HepG2 (cell line): ENCODE measurements around the gene AUTS2. TPM values are rescaled to one million over a fixed set of nuclear protein-coding genes. Genes with fewer than 3 reads are reported as not detected.

Experiments used
- ATAC-seq: fragments of 200-7000 bp; cut with Tn5 transposase; 3 replicates; pipeline ENCODE4 v1.9.1; 2020; ENCODE audit warnings: mild to moderate bottlenecking, moderate library complexity
- BruUV-seq: library from RNA; stranded (reverse); fragments of 400-500 nt; replicated peaks from 2 replicates; lab custom pipeline; 2021; lab: Mats Ljungman, UMichigan
- CTCF ChIA-PET: fragments of 300-600 bp; formaldehyde crosslinking; extraction: SDS; loops from one replicate; lab custom pipeline; 2021; ENCODE audit warnings: low total read pairs, inconsistent platforms, low intra/inter-chr PET ratio; lab: Yijun Ruan, JAX
- POLR2A ChIA-PET: fragments of 350-600 bp; sonication (Branson Sonifier 250); formaldehyde crosslinking; loops from one replicate; lab custom pipeline; 2020; ENCODE audit warnings: antibody characterized with exemption, inconsistent platforms; lab: Yijun Ruan, JAX
- DNase-seq: peaks from one replicate; pipeline ENCODE4 v3.0.0-alpha.2; 2015; ENCODE audit warnings: low spot score
- FAIRE-seq: peaks from 3 replicates; lab custom pipeline; 2011; peaks lifted over from hg19 to GRCh38; lab: Jason Lieb, UNC
- H2AFZ ChIP-seq: one replicate; pipeline ENCODE4 v1.6.1; 2011; ENCODE audit warnings: low read length, inconsistent platforms
- H3K27ac ChIP-seq: fragments of 300-600 bp; 3 replicates; pipeline ENCODE4 v1.8.0; 2011; ENCODE audit warnings: mixed run types, mild to moderate bottlenecking, mixed read lengths, low read length, inconsistent platforms; ENCODE audit not compliant: insufficient read depth; ENCODE audit errors: extremely low read length
- H3K27me3 ChIP-seq, 2 experiments: fragments of 200-600 bp in 1 of 2; 2 replicates in 1 of 2; 3 replicates in 1 of 2; pipeline versions ENCODE4 v1.6.0 to v1.8.0; 2011; ENCODE audit warnings: low read length in 2 of 2, mild to moderate bottlenecking in 2 of 2, moderate library complexity in 2 of 2, inconsistent platforms in 1 of 2; ENCODE audit not compliant: insufficient read depth in 2 of 2, control insufficient read depth in 1 of 2
- H3K36me3 ChIP-seq, 2 experiments: fragments of 200-600 bp in 1 of 2; replicated peaks in 1 of 2; 2 replicates in 1 of 2; 3 replicates in 1 of 2; pipeline versions ENCODE4 v1.5.1 to v1.8.0; 2011; ENCODE audit warnings: low read length in 2 of 2, inconsistent platforms in 1 of 2; ENCODE audit not compliant: insufficient read depth in 2 of 2, control insufficient read depth in 1 of 2
- H3K4me1 ChIP-seq: 2 replicates; pipeline ENCODE4 v1.5.1; 2012; ENCODE audit warnings: low read length, inconsistent platforms; ENCODE audit not compliant: insufficient read depth
- H3K4me2 ChIP-seq: 2 replicates; pipeline ENCODE4 v1.6.0; 2011; ENCODE audit warnings: low read depth, low read length, inconsistent platforms
- H3K4me3 ChIP-seq, 3 experiments: fragments of 200-600 bp in 1 of 3; sonication (generic), shearing (Covaris generic) in 1 of 3; replicated peaks in 1 of 3; 2 replicates each; pipeline ENCODE4 v1.5.1; 2011 to 2016; ENCODE audit warnings: low read length in 3 of 3, inconsistent platforms in 2 of 3, low read depth in 2 of 3, mild to moderate bottlenecking in 2 of 3, control low read depth in 1 of 3, mixed read lengths in 1 of 3; ENCODE audit not compliant: insufficient read depth in 1 of 3
- H3K79me2 ChIP-seq: one replicate; pipeline ENCODE4 v1.6.1; 2011; ENCODE audit warnings: low read length, inconsistent platforms; ENCODE audit not compliant: insufficient read depth
- H3K9ac ChIP-seq: 2 replicates; pipeline ENCODE4 v1.6.0; 2011; ENCODE audit warnings: mild to moderate bottlenecking, low read depth, low read length, inconsistent platforms; ENCODE audit not compliant: insufficient read depth
- H3K9me3 ChIP-seq: 2 replicates; pipeline ENCODE4 v1.5.1; 2012; ENCODE audit warnings: mild to moderate bottlenecking, low read length
- H4K20me1 ChIP-seq: 2 replicates; pipeline ENCODE4 v1.6.0; 2011; ENCODE audit warnings: inconsistent platforms, mild to moderate bottlenecking, low read length, moderate library complexity; ENCODE audit not compliant: insufficient read depth
- MATR3 ChIP-seq: sonication (generic); formaldehyde crosslinking; IDR thresholded peaks from 2 replicates; pipeline ENCODE4 v1.4.0; 2020; ENCODE audit warnings: missing genetic modification reagents
- NCOR1 ChIP-seq: fragments of 200-600 bp; sonication (generic); IDR thresholded peaks from 2 replicates; pipeline ENCODE4 v1.7.0; 2017; ENCODE audit warnings: antibody characterized with exemption, low read length, borderline replicate concordance
- PHB2 ChIP-seq: fragments of 450-650 bp; IDR thresholded peaks from 2 replicates; pipeline ENCODE4 v1.6.1; 2018; ENCODE audit not compliant: partially characterized antibody
- TOE1 ChIP-seq: sonication (generic); formaldehyde crosslinking; IDR thresholded peaks from 2 replicates; pipeline ENCODE4 v1.4.0; 2020; ENCODE audit warnings: mild to moderate bottlenecking, missing genetic modification reagents
- TSC22D2 ChIP-seq: sonication (generic); formaldehyde crosslinking; IDR thresholded peaks from 2 replicates; pipeline ENCODE4 v1.5.1; 2020; ENCODE audit warnings: missing genetic modification reagents, mild to moderate bottlenecking, borderline replicate concordance
- ZNF317 ChIP-seq: sonication (generic); formaldehyde crosslinking; IDR thresholded peaks from 2 replicates; pipeline ENCODE4 v1.5.0; 2020; ENCODE audit warnings: mild to moderate bottlenecking, missing genetic modification reagents
- ZNF337 ChIP-seq: sonication (generic); formaldehyde crosslinking; IDR thresholded peaks from 2 replicates; pipeline ENCODE4 v1.5.1; 2020; ENCODE audit warnings: missing genetic modification reagents, low read depth, mild to moderate bottlenecking, borderline replicate concordance
- ZNF616 ChIP-seq: sonication (generic); formaldehyde crosslinking; IDR thresholded peaks from 2 replicates; pipeline ENCODE4 v1.5.0; 2020; ENCODE audit warnings: low read depth, mild to moderate bottlenecking, missing genetic modification reagents
- ZNF749 ChIP-seq: sonication (generic); formaldehyde crosslinking; IDR thresholded peaks from 2 replicates; pipeline ENCODE4 v1.8.0; 2022; ENCODE audit warnings: mild to moderate bottlenecking, missing genetic modification reagents, moderate library complexity, borderline replicate concordance
- WGBS: methylation state at CpG from one replicate; pipeline ENCODE4 v1.1.6; 2017; ENCODE audit warnings: low lambda C conversion rate; 5-methylcytosine and 5-hydroxymethylcytosine counted together
- in situ Hi-C: cut with HindIII; loops from 2 replicates; pipeline ENCODE4 v1.10.0; 2017; ENCODE audit warnings: low pct_unique_long_range_greater_than_20kb; ENCODE audit not compliant: extremely low pct_ligation_motif_present
- intact Hi-C: fragments of 100-400 bp; cut with micrococcal nuclease; formaldehyde crosslinking; loops from one replicate; pipeline ENCODE4 v1.10.0; 2022; ENCODE audit not compliant: unreplicated experiment
- polyA plus RNA-seq, 8 experiments: library from polyadenylated mRNA; depleted of rRNA in 3 of 8; stranded (reverse) in 7 of 8; unstranded in 1 of 8; fragments of >200 nt; fragmentation: Illumina TruSeq in 4 of 8; extraction: Trizol in 4 of 8; gene quantifications; 2 replicates each; pipeline versions ENCODE4 v1.2.1 to v1.2.3, GENCODE V29; 2011 to 2016; ENCODE audit warnings: low read depth in 4 of 8, missing spikeins in 1 of 8, mixed read lengths in 1 of 8; ENCODE audit not compliant: insufficient read depth in 1 of 8
- total RNA-seq, 5 experiments: library from RNA; depleted of rRNA; stranded (reverse); fragments of >200 nt; fragmentation: Illumina TruSeq; extraction: Trizol; gene quantifications; 2 replicates each; pipeline ENCODE4 v1.2.3, GENCODE V29; 2016; ENCODE audit warnings: low read depth in 1 of 5
- TF ChIP-seq, protein P1 (sequence below): IDR thresholded peaks from 2 replicates; pipeline ENCODE4 v1.6.1; 2016; ENCODE audit warnings: low read depth, missing genetic modification reagents, missing compliant biosample characterization
- TF ChIP-seq, protein P2 (sequence below): sonication (generic); formaldehyde crosslinking; IDR thresholded peaks from 2 replicates; pipeline ENCODE4 v1.5.0; 2020; ENCODE audit warnings: mild to moderate bottlenecking, missing genetic modification reagents
- TF ChIP-seq, protein P3 (sequence below): sonication (generic); formaldehyde crosslinking; IDR thresholded peaks from 2 replicates; pipeline ENCODE4 v1.4.0; 2020; ENCODE audit warnings: mild to moderate bottlenecking, missing genetic modification reagents
- TF ChIP-seq, protein P4 (sequence below), 2 experiments: sonication (generic) in 1 of 2; formaldehyde crosslinking in 1 of 2; IDR thresholded peaks; 2 replicates each; pipeline versions ENCODE4 v1.4.0 to v1.6.1; 2018 to 2020; ENCODE audit warnings: missing genetic modification reagents in 2 of 2, borderline replicate concordance in 1 of 2, low read depth in 1 of 2, mild to moderate bottlenecking in 1 of 2, missing biosample characterization in 1 of 2
- TF ChIP-seq, protein P5 (sequence below): IDR thresholded peaks from 2 replicates; pipeline ENCODE4 v1.6.1; 2018; ENCODE audit warnings: missing genetic modification reagents

Gene AUTS2
- total and polyA plus RNA-seq, 2 of the 13 experiments (the other 11 are each of a cell fraction or from before 2014, with no cell fraction given), result 0.38 TPM; not detected in 1

DNA sequence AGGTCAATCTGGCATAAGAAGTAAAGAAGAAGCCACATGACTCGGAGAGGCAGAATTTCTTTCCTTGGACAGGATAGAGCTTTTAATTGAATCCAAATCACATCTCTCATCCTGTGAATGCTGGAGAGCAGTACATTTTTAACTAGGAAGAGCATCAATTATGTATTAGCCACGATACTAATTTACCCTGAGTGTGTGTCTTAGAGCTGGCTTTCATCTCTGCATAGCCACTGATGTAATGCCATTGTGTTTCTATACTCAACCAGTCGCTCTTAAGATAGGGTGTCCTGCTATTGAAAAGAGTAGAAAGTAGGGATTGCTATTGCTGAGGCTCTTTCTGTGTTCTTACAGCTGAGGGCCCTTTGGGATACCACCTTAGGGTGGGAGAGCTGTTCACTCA is 280.3 kb downstream of the AUTS2 start:
- no peak for ATAC-seq
- Histone ChIP-seq H3K9ac (no peak overlapping the region), H3K36me3 (no peaks in the 10 kb centered on the region), H3K27ac (no peak overlapping the region), H3K27me3 (no peaks in the 10 kb centered on the region), H2AFZ (no peak overlapping the region), H3K4me3 (no peak overlapping the region), H3K4me1 (no peaks in the 10 kb centered on the region), H3K79me2 (no peaks in the 10 kb centered on the region), H4K20me1 (no peaks in the 10 kb centered on the region), H3K4me2 (no peak overlapping the region), H3K9me3 (no peaks in the 10 kb centered on the region)
- 7% methylated on average over 3 of the region's 3 CpGs for WGBS
- ChIA-PET CTCF (no interaction called here), POLR2A (no interaction called here)
- in situ Hi-C loops, result no loop called here
- DNase-seq, result no peak
- BruUV-seq, result no TSS peak
- intact Hi-C loops, result no loop called here
- FAIRE-seq, result no peak
- TF ChIP-seq, protein P1, sequence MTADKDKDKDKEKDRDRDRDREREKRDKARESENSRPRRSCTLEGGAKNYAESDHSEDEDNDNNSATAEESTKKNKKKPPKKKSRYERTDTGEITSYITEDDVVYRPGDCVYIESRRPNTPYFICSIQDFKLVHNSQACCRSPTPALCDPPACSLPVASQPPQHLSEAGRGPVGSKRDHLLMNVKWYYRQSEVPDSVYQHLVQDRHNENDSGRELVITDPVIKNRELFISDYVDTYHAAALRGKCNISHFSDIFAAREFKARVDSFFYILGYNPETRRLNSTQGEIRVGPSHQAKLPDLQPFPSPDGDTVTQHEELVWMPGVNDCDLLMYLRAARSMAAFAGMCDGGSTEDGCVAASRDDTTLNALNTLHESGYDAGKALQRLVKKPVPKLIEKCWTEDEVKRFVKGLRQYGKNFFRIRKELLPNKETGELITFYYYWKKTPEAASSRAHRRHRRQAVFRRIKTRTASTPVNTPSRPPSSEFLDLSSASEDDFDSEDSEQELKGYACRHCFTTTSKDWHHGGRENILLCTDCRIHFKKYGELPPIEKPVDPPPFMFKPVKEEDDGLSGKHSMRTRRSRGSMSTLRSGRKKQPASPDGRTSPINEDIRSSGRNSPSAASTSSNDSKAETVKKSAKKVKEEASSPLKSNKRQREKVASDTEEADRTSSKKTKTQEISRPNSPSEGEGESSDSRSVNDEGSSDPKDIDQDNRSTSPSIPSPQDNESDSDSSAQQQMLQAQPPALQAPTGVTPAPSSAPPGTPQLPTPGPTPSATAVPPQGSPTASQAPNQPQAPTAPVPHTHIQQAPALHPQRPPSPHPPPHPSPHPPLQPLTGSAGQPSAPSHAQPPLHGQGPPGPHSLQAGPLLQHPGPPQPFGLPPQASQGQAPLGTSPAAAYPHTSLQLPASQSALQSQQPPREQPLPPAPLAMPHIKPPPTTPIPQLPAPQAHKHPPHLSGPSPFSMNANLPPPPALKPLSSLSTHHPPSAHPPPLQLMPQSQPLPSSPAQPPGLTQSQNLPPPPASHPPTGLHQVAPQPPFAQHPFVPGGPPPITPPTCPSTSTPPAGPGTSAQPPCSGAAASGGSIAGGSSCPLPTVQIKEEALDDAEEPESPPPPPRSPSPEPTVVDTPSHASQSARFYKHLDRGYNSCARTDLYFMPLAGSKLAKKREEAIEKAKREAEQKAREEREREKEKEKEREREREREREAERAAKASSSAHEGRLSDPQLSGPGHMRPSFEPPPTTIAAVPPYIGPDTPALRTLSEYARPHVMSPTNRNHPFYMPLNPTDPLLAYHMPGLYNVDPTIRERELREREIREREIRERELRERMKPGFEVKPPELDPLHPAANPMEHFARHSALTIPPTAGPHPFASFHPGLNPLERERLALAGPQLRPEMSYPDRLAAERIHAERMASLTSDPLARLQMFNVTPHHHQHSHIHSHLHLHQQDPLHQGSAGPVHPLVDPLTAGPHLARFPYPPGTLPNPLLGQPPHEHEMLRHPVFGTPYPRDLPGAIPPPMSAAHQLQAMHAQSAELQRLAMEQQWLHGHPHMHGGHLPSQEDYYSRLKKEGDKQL (CRISPR knock-in tag), result no peak
- TF ChIP-seq MATR3 (no peak), NCOR1 (no peak), PHB2 (no peak), ZNF749 (CRISPR knock-in tag) (no peak), ZNF337 (CRISPR knock-in tag) (no peak), ZNF616 (CRISPR knock-in tag) (no peak), ZNF317 (CRISPR knock-in tag) (no peak), TOE1 (CRISPR knock-in tag) (no peak), TSC22D2 (CRISPR knock-in tag) (no peak)
- TF ChIP-seq, protein P2, sequence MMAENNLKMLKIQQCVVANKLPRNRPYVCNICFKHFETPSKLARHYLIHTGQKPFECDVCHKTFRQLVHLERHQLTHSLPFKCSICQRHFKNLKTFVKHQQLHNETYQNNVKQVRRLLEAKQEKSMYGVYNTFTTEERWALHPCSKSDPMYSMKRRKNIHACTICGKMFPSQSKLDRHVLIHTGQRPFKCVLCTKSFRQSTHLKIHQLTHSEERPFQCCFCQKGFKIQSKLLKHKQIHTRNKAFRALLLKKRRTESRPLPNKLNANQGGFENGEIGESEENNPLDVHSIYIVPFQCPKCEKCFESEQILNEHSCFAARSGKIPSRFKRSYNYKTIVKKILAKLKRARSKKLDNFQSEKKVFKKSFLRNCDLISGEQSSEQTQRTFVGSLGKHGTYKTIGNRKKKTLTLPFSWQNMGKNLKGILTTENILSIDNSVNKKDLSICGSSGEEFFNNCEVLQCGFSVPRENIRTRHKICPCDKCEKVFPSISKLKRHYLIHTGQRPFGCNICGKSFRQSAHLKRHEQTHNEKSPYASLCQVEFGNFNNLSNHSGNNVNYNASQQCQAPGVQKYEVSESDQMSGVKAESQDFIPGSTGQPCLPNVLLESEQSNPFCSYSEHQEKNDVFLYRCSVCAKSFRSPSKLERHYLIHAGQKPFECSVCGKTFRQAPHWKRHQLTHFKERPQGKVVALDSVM (CRISPR knock-in tag), result no peak
- TF ChIP-seq, protein P3, sequence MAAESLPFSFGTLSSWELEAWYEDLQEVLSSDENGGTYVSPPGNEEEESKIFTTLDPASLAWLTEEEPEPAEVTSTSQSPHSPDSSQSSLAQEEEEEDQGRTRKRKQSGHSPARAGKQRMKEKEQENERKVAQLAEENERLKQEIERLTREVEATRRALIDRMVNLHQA (CRISPR knock-in tag), result no peak
- TF ChIP-seq, protein P4, sequence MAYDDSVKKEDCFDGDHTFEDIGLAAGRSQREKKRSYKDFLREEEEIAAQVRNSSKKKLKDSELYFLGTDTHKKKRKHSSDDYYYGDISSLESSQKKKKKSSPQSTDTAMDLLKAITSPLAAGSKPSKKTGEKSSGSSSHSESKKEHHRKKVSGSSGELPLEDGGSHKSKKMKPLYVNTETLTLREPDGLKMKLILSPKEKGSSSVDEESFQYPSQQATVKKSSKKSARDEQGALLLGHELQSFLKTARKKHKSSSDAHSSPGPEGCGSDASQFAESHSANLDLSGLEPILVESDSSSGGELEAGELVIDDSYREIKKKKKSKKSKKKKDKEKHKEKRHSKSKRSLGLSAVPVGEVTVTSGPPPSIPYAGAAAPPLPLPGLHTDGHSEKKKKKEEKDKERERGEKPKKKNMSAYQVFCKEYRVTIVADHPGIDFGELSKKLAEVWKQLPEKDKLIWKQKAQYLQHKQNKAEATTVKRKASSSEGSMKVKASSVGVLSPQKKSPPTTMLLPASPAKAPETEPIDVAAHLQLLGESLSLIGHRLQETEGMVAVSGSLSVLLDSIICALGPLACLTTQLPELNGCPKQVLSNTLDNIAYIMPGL (CRISPR knock-in tag; IDR thresholded peaks at IDR 0.05; ENCODE audit: borderline replicate concordance in 1 of 2, low read depth in 1 of 2), result no peak
- TF ChIP-seq, protein P5, sequence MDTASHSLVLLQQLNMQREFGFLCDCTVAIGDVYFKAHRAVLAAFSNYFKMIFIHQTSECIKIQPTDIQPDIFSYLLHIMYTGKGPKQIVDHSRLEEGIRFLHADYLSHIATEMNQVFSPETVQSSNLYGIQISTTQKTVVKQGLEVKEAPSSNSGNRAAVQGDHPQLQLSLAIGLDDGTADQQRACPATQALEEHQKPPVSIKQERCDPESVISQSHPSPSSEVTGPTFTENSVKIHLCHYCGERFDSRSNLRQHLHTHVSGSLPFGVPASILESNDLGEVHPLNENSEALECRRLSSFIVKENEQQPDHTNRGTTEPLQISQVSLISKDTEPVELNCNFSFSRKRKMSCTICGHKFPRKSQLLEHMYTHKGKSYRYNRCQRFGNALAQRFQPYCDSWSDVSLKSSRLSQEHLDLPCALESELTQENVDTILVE (CRISPR knock-in tag), result no peak
